Prostate gland (tissue), 2 donors: ENCODE measurements around the gene CORIN. TPM values are rescaled to one million over a fixed set of nuclear protein-coding genes. Genes with fewer than 3 reads are reported as not detected.

ENCODE experiments used
- DNase-seq: peaks from one replicate; pipeline ENCODE4 v3.0.0-alpha.2; 2019; ENCODE audit warnings: low spot score
- H3K27ac ChIP-seq, 2 donors: fragments of 200-600 bp; sonication (generic); 2 replicates each; pipeline ENCODE4 v1.5.1; 2017 to 2019
- H3K27me3 ChIP-seq: fragments of 200-600 bp; sonication (generic); replicated peaks from 2 replicates; pipeline ENCODE4 v1.5.1; 2019; ENCODE audit not compliant: insufficient read depth
- H3K36me3 ChIP-seq, 2 donors: fragments of 200-600 bp; sonication (generic); 1 replicate in 1 of 2; 2 replicates in 1 of 2; pipeline versions ENCODE4 v1.5.1 to v1.8.1; 2017 to 2019
- H3K4me1 ChIP-seq: fragments of 200-600 bp; sonication (generic); replicated peaks from 2 replicates; pipeline ENCODE4 v1.5.1; 2019
- H3K4me3 ChIP-seq, 2 donors: fragments of 200-600 bp; sonication (generic); 2 replicates each; pipeline ENCODE4 v1.5.1; 2017 to 2019
- H3K9me3 ChIP-seq: fragments of 200-600 bp; sonication (generic); 2 replicates; pipeline ENCODE4 v1.5.1; 2017
- POLR2A ChIP-seq: fragments of 450-650 bp; IDR thresholded peaks from one replicate; pipeline ENCODE4 v1.6.1; 2016; ENCODE audit warnings: antibody characterized with exemption, mild to moderate bottlenecking
- POLR2AphosphoS5 ChIP-seq: sonication (generic); formaldehyde crosslinking; IDR thresholded peaks from one replicate; pipeline ENCODE4 v1.6.1; 2017; ENCODE audit warnings: antibody characterized with exemption
- WGBS: methylation state at CpG from one replicate; pipeline ENCODE4 v1.1.5; 2018; 5-methylcytosine and 5-hydroxymethylcytosine counted together
- intact Hi-C: fragments of 100-400 bp; cut with DNase I; formaldehyde crosslinking; loops from one replicate; pipeline ENCODE4 v1.14.2; 2022
- total RNA-seq, 2 donors: library from RNA; depleted of rRNA; stranded (reverse); fragments of >200 nt; gene quantifications; one replicate each; pipeline ENCODE4 v1.1.0, GENCODE V29; 2016
- TF ChIP-seq, protein P1 (sequence below), 4 experiments: fragments of 200-600 bp in 2 of 4; fragments of 450-650 bp in 2 of 4; sonication (generic) in 2 of 4; IDR thresholded peaks; 1 replicate in 3 of 4; 2 replicates in 1 of 4; pipeline ENCODE4 v1.5.1; 2016 to 2019; ENCODE audit warnings: antibody characterized with exemption in 4 of 4, mild to moderate bottlenecking in 2 of 4, moderate library complexity in 2 of 4

CORIN gene
- total RNA-seq, 2 donors from 2014 or later: 6.0 to 7.7 TPM

DNA sequence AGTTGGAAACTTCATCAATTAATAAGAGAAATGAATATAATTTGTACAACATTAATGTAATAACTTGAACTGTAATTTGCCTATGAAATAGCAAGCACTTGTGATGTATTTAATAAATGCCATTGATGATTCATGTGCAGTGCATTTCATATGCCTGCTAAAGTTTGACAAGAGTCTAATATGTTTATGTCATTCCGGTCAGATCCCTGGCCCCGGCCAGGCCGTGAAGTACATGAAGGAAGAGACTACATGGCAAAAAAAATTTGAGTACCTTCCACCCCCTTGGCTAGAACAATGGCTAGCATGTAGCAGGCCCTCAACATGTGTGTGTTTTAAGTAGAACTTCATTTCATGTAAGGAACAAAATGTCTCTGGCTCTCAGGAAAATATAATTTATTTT is 191.5 kb downstream of the CORIN start:
- no peaks in the 10 kb centered on the region for H3K27me3 ChIP-seq
- no peak overlapping the region for H3K27ac ChIP-seq
- H3K4me3 ChIP-seq: no peak overlapping the region
- H3K4me1 ChIP-seq: no peaks in the 10 kb centered on the region
- intact Hi-C loops: no loop called here
- TF ChIP-seq, protein P1, sequence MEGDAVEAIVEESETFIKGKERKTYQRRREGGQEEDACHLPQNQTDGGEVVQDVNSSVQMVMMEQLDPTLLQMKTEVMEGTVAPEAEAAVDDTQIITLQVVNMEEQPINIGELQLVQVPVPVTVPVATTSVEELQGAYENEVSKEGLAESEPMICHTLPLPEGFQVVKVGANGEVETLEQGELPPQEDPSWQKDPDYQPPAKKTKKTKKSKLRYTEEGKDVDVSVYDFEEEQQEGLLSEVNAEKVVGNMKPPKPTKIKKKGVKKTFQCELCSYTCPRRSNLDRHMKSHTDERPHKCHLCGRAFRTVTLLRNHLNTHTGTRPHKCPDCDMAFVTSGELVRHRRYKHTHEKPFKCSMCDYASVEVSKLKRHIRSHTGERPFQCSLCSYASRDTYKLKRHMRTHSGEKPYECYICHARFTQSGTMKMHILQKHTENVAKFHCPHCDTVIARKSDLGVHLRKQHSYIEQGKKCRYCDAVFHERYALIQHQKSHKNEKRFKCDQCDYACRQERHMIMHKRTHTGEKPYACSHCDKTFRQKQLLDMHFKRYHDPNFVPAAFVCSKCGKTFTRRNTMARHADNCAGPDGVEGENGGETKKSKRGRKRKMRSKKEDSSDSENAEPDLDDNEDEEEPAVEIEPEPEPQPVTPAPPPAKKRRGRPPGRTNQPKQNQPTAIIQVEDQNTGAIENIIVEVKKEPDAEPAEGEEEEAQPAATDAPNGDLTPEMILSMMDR (IDR thresholded peaks at IDR 0.05): no peak
- no peak for TF ChIP-seq POLR2AphosphoS5
- no peak for TF ChIP-seq POLR2A
- H3K9me3 ChIP-seq: no peaks in the 10 kb centered on the region
- WGBS: 81% methylated on average over 3 of the region's 3 CpGs
- H3K36me3 ChIP-seq: no peaks in the 10 kb centered on the region
- DNase-seq: no peak

DNA sequence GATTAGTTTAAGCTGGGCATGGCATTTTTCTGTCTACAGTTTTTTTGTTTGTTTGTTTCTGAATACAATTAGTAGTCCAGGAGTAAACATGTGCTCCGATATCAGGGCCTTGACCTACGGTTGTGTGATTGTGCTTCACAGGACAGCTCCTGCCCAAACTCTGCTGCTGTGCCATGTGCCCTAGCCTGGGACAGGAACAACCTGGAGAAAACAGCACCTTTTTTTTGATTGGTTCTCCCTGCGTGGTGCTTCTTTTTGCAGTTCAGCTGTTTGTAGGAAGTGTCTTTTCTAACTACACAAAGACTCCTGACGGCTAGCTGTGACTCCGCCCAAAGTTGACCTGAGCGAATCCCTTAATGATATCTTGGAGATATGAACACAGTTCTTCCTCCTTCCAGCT is 194.0 kb downstream of the CORIN start:
- no peaks in the 10 kb centered on the region for H3K36me3 ChIP-seq
- TF ChIP-seq POLR2AphosphoS5 (no peak), POLR2A (no peak)
- TF ChIP-seq, protein P1 (IDR thresholded peaks at IDR 0.05): no peak
- H3K4me3 ChIP-seq: no peak overlapping the region
- no peaks in the 10 kb centered on the region for H3K9me3 ChIP-seq
- 86% methylated on average over 6 of the region's 6 CpGs for WGBS
- H3K27ac ChIP-seq: no peak overlapping the region
- DNase-seq: no peak
- intact Hi-C loops: no loop called here
- no peaks in the 10 kb centered on the region for H3K4me1 ChIP-seq
- H3K27me3 ChIP-seq: no peaks in the 10 kb centered on the region

DNA sequence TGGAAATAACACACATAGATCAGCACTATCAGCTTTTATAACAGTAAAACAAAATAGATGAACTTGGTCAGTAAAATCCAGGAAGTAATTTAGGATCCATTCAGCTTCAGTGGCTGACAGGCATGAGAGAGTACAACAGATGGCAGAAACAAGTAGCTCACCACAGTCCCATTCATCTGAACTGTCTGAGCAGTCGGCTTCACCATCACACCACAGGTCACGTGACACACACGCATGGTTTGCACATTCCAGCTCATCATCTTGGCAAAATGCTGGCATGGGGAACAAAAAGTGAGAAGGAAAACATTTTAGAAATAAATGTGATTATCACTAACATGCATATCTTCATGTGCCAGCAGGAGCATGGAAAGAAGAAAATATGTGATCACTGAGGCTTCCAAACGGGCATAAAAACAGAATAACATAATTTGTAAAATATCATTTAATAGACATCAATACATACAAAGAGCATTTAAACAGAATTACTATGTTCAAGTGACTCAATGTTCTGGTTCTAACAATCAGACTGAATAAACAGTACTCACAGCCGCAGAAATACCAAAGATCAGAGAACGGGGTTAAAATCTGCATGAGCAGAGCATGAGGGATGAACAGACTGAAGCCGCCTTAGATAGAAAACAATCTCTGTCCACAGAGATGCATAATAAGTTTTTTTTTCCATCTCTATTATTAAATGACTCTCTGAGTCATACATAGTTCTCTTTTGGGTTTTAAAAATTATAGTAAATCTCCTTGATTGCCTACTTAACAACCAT is 194.7 kb downstream of the CORIN start:
- no peak for DNase-seq
- intact Hi-C loops: no loop called here
- WGBS: 64% methylated on average over 7 of the region's 7 CpGs
- Histone ChIP-seq H3K27ac (no peak overlapping the region), H3K4me1 (no peaks in the 10 kb centered on the region), H3K9me3 (no peaks in the 10 kb centered on the region), H3K4me3 (no peak overlapping the region), H3K27me3 (no peaks in the 10 kb centered on the region), H3K36me3 (no peaks in the 10 kb centered on the region)
- TF ChIP-seq, protein P1 (IDR thresholded peaks at IDR 0.05): no peak
- TF ChIP-seq POLR2AphosphoS5: no peak
- TF ChIP-seq POLR2A: no peak

DNA sequence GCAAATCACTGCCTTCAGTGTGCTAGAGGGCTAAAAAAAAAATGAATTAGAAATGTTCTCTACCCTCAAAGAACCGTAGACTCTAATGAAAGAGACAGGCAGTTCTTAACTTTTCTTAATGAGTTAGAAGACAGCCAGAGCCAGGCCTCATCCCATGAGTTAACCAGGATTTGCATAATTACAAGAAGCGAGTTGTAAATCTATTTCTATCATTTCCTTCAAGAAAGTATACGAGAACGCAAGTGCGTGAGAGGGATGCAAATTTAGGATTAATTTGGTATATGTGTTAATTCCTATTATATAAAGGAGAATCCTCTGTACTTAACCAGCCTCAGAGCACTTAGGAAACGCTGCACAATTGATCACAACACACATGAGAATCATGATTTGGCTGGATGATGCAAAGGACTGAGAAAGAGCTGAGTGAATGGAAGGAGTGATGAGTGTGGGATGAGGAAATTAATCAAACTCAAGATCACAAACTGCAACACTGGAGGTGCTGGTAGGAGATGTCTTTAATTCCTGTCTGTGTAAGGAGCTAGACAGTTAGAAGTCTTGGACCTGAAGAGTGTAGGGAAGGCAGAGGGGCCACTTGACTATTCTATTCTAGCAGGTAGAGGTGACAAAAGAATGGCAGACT is 195.6 kb downstream of the CORIN start:
- no peaks in the 10 kb centered on the region for H3K27me3 ChIP-seq
- H3K27ac ChIP-seq: no peak overlapping the region
- intact Hi-C loops: no loop called here
- no peaks in the 10 kb centered on the region for H3K36me3 ChIP-seq
- TF ChIP-seq POLR2AphosphoS5: no peak
- no peak for TF ChIP-seq POLR2A
- TF ChIP-seq, protein P1 (IDR thresholded peaks at IDR 0.05): no peak
- no peak for DNase-seq
- H3K4me1 ChIP-seq: no peaks in the 10 kb centered on the region
- WGBS: 92% methylated on average over 6 of the region's 6 CpGs
- H3K4me3 ChIP-seq: no peak overlapping the region
- H3K9me3 ChIP-seq: no peaks in the 10 kb centered on the region

DNA sequence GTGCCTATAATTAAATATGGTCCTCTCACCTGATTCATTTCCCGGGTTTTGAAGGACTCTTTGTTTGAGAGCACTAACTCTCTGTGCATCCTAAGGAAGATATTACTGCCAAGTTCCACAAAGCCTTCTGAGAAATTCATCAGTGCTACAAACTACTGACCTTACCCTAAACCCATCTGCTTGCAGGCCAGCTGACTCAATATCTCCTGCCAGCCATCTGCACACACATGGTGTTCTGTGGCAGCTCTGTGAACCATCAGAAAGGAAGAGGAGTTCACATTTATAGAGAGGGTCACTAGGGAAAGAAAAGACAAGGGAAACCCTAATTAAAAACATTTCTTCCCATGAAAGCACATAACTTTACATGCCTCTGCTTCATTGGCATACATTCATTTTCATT is 196.1 kb downstream of the CORIN start:
- Histone ChIP-seq H3K27ac (no peak overlapping the region), H3K27me3 (no peaks in the 10 kb centered on the region), H3K36me3 (no peaks in the 10 kb centered on the region), H3K9me3 (no peaks in the 10 kb centered on the region), H3K4me3 (no peak overlapping the region), H3K4me1 (no peaks in the 10 kb centered on the region)
- TF ChIP-seq POLR2AphosphoS5 (no peak), POLR2A (no peak)
- TF ChIP-seq, protein P1 (IDR thresholded peaks at IDR 0.05): no peak
- no peak for DNase-seq
- intact Hi-C loops: no loop called here
- WGBS: 39% methylated on average over 1 of the region's 1 CpG
